Activated naive CD8-positive, alpha-beta T cell treated with anti-CD3 and anti-CD28 coated beads, Interleukin-2, amount 50 U/mL, for 24 hours (primary cell): Measurements from ENCODE around the gene SRC.
"Not testable (repeated sequence)": the region's sequence is repeated elsewhere in the genome, so short reads cannot be mapped to it uniquely, and the experiment has no call there.

ENCODE experiments used
- ATAC-seq: fragments of 150-1000 bp; cut with Tn5 transposase; one replicate; pipeline ENCODE4 v1.10.0; 2021
- DNase-seq: peaks from one replicate; pipeline ENCODE4 v3.0.0; 2021
- H3K27ac Mint-ChIP-seq: one replicate; pipeline ENCODE4 v1.8.0; 2021; ENCODE audit warnings: mild to moderate bottlenecking, mixed read lengths
- H3K27me3 Mint-ChIP-seq: one replicate; pipeline ENCODE4 v1.8.0; 2021; ENCODE audit warnings: mixed read lengths
- H3K36me3 Mint-ChIP-seq: one replicate; pipeline ENCODE4 v1.8.0; 2021; ENCODE audit warnings: low read depth, mixed read lengths
- H3K4me1 Mint-ChIP-seq: one replicate; pipeline ENCODE4 v1.8.0; 2021; ENCODE audit warnings: mixed read lengths
- H3K4me3 Mint-ChIP-seq: one replicate; pipeline ENCODE4 v1.8.0; 2021; ENCODE audit warnings: mild to moderate bottlenecking, moderate library complexity, mixed read lengths
- H3K9me3 Mint-ChIP-seq: one replicate; pipeline ENCODE4 v1.8.0; 2021; ENCODE audit warnings: mixed read lengths

Gene SRC

DNA sequence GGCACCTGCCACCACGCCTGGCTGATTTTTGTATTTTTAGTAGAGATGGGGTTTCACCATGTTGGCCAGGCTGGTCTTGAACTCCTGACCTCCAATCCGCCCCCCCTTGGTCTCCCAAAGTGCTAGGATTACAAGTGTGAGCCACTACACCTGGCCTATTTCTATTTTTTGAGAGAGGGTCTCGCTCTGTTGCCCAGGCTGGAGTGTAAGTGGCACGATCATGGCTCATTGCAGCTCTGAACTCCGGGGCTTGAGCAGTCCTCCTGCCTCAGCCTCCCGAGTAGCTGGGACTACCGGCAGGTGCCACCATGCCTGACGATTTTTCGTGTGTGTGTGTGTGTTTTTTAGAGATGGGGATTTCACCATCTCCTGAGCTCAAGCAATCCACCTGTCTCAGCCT, 25.9 kb downstream of the SRC start:
- not testable (repeated sequence) for H3K36me3 Mint-ChIP-seq, H3K27me3 Mint-ChIP-seq, H3K4me1 Mint-ChIP-seq, H3K27ac Mint-ChIP-seq, H3K9me3 Mint-ChIP-seq, H3K4me3 Mint-ChIP-seq, ATAC-seq, DNase-seq

DNA sequence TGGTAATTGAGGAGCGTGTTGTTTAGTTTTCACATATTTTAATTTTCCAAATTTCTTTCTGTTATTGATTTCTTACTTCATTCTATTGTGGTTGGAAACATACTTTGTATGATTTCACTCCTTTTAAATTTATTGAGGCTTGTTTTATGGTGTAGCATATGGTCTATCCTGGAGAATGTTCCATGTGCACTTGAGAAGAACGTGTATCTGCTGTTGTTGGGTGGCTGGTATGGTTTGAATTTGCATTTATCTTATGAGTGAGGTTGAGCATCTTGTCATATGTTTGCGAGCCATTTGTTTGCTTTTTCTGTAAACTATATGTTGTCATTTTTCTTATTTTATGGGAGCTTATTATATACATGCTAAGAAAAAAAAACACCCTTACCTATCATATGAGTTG, 26.5 kb downstream of the SRC start:
- Mint-ChIP-seq H3K27ac (no peak overlapping the region), H3K4me3 (no peak overlapping the region), H3K36me3 (no peaks in the 10 kb centered on the region), H3K9me3 (no peaks in the 10 kb centered on the region), H3K4me1 (peaks cover 5% of the 10 kb centered on the region), H3K27me3 (no peaks in the 10 kb centered on the region)
- ATAC-seq (no peak), DNase-seq (no peak)

DNA sequence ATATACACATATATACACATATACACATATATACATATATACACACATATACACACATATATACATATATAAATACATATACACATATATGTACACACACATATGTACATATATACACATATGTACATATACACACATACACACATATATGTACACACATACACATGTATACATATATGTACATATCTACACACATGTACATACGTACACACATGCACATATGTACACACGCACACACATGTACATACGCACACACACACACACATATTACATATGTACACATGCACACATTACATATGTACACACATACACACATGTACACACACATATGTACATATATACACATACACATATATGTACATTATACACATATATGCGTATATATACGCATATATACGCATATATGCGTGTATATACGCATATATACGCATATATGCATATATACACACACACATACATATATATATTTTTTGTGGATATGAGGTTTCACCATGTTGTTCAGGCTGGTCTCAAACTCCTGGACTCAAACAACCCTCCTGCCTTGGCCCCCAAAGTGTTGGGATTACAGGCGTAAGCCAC, 27.2 kb downstream of the SRC start:
- Mint-ChIP-seq H3K4me1 (peaks cover 9% of the 10 kb centered on the region), H3K27me3 (no peaks in the 10 kb centered on the region), H3K9me3 (no peaks in the 10 kb centered on the region), H3K4me3 (no peak overlapping the region), H3K36me3 (no peaks in the 10 kb centered on the region), H3K27ac (no peak overlapping the region)
- no peak for ATAC-seq
- DNase-seq = no peak

DNA sequence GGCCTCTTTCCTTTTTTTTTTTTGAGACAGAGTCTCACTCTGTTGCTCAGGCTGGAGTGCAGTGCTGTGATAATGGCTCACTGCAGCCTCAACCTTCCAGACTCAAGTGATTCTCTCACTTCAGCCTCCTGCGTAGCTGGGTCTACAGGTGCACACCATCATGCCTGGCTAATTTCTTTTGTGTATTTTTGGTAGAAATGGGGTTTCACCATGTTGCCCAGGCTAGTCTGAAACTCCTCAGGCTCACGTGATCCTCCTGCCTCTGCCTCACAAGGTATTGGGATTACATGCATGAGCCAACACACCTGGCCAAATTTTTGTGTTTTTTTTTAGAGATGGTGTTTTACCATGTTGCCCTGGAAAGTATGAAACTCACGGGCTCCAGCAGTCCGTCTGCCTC, 29.3 kb downstream of the SRC start:
- ATAC-seq = no peak
- DNase-seq = no peak
- Mint-ChIP-seq H3K9me3 (no peaks in the 10 kb centered on the region), H3K36me3 (no peaks in the 10 kb centered on the region), H3K4me1 (peaks cover 12% of the 10 kb centered on the region), H3K27ac (no peak overlapping the region), H3K27me3 (no peaks in the 10 kb centered on the region), H3K4me3 (no peak overlapping the region)

DNA sequence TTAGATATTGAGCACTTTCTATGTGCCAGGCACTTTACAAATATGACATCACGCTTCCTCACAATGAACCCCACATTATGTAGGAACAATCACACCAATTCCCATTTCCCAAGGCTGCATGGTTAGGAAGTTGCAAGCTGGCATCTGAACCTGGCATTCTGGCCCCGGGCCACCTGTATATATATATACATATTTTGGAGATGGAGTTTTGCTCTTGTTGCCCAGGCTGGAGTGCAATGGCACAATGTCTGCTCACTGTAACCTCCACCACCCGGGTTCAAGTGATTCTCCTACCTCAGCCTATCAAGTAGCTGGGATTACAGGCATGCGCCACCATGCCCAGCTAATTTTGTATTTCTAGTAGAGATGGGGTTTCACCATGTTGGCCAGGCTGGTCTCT, 30.4 kb downstream of the SRC start:
- no peak for DNase-seq
- Mint-ChIP-seq H3K36me3 (no peaks in the 10 kb centered on the region), H3K9me3 (no peaks in the 10 kb centered on the region), H3K27ac (no peak overlapping the region), H3K4me3 (no peak overlapping the region), H3K27me3 (no peaks in the 10 kb centered on the region), H3K4me1 (peaks cover 12% of the 10 kb centered on the region)
- no peak for ATAC-seq

DNA sequence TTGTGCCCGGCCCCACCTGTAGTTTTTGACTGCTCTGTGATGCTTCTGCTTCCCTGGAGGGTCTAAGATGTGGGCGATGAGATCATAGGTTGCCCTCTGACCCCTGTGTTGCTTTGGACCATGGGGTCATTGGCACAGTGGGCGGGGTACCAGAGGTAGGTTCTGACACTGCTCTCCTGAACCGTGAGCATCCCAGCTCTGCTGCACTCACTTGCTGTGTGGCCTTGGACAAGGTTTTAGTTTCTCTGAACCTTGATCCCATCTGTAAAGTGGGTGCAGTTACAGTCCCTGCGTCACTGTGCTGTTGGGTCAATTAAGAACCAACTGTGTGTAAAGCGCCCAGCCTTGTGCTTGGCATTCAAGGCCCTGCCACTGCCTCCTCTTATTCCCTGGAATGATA, 30.9 kb downstream of the SRC start:
- Mint-ChIP-seq H3K4me1 (peaks cover 12% of the 10 kb centered on the region), H3K36me3 (no peaks in the 10 kb centered on the region), H3K27me3 (no peaks in the 10 kb centered on the region), H3K9me3 (no peaks in the 10 kb centered on the region), H3K27ac (no peak overlapping the region), H3K4me3 (no peak overlapping the region)
- ATAC-seq (no peak), DNase-seq (no peak)

DNA sequence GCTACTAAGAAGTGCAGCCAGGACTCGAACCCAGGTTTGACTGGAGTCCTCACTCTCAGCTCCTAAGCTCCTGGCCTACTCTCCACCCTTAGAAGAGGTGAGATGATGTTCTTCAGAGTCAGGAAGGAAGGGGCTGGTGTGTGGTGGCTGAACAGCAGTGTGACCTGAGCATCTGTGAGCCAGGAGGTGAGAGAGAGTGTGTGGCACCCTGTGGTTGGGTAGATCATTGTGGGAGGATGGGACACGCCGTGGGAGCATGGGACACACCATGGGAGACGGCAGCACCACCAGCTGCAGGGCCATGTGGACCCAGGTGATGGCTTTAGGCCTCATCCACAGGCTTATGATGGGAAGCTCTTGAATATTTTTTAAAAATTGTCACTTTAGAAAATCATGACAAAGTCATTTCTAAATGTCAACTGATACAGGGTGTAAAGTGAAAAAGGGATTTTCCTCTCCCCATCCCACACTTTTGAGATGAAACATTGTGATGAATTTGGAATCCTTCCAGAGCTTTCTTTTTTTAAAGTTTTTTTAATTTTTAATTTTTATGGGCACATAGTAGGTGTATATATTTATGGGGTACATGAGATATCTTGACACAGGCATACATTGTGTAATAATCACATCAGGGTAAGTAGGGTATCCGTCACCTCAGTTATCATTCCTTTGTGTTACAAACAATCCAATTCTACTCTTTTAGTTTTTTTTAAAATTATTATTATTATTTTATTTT, 31.6 kb downstream of the SRC start:
- Mint-ChIP-seq H3K27me3 (no peaks in the 10 kb centered on the region), H3K9me3 (no peaks in the 10 kb centered on the region), H3K27ac (peak overlapping the region; percentile 68), H3K4me3 (no peak overlapping the region), H3K36me3 (no peaks in the 10 kb centered on the region), H3K4me1 (peaks cover 14% of the 10 kb centered on the region)
- peak; percentile 18 for DNase-seq
- peak; percentile 75 for ATAC-seq

DNA sequence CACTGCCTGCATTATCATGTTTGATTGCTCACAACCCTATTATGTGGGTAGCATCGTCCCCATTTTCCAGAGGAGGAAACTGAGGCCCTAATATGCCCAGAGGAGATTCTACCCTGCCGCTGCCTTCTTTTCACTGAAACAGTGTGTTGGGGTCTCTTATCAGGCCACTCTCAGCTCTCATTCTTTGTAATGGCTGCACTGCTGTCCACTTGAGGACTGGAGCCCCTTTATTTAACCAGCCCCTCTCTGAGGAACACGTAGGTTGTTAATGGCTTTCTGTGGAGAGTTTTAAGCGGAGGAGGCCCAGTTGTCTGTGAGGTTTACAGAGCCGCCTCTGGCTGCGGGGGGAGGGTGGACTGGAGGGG, 32.5 kb downstream of the SRC start:
- DNase-seq (no peak), ATAC-seq (no peak)
- peaks cover 22% of the 10 kb centered on the region for H3K4me1 Mint-ChIP-seq
- H3K27me3 Mint-ChIP-seq = no peaks in the 10 kb centered on the region
- no peaks in the 10 kb centered on the region for H3K36me3 Mint-ChIP-seq
- H3K9me3 Mint-ChIP-seq = no peaks in the 10 kb centered on the region
- H3K27ac Mint-ChIP-seq = no peak overlapping the region
- H3K4me3 Mint-ChIP-seq = no peak overlapping the region

DNA sequence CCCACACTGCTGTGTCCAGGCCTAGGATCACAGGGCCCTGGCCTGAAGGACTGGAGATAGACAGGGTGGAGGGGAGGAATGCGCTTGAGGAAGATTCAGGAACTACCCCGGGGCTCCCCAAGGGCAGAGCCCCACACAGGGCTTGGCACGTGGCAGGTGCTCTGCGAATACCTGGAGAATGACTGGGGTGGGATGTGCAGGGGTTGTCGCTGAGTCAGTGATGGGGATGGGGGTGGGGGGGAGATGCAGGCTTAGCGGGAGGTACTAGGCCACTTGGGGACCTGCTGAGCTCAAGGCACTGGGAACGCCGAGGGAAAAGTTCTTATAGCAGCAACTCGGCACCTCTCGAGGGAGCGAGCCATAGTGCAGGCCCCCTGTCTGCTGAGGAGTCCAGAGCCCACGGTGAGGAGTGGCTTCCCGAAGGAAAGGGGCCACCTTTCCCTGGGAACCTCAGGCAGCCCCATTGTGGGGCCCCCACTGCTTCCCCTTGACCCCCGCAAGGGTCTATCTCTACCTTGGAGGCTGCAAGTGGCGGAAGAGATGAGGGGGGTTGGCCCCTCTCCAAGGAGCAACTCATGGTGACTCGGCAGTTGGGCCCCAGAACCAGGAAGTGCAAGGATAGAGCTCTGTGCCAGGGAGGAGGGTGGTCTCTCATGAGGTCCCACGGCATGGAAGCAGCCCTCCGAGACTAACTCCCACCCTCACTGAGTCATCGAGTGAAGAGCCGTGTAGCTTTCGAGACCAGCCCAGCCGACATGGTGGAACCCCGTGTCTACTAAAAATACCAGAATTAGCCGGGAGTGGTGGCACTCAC, 33.1 kb downstream of the SRC start:
- Mint-ChIP-seq H3K27me3 (no peaks in the 10 kb centered on the region), H3K9me3 (no peaks in the 10 kb centered on the region), H3K4me3 (no peak overlapping the region), H3K36me3 (no peaks in the 10 kb centered on the region), H3K4me1 (peaks cover 25% of the 10 kb centered on the region), H3K27ac (no peak overlapping the region)
- no peak for ATAC-seq
- no peak for DNase-seq

DNA sequence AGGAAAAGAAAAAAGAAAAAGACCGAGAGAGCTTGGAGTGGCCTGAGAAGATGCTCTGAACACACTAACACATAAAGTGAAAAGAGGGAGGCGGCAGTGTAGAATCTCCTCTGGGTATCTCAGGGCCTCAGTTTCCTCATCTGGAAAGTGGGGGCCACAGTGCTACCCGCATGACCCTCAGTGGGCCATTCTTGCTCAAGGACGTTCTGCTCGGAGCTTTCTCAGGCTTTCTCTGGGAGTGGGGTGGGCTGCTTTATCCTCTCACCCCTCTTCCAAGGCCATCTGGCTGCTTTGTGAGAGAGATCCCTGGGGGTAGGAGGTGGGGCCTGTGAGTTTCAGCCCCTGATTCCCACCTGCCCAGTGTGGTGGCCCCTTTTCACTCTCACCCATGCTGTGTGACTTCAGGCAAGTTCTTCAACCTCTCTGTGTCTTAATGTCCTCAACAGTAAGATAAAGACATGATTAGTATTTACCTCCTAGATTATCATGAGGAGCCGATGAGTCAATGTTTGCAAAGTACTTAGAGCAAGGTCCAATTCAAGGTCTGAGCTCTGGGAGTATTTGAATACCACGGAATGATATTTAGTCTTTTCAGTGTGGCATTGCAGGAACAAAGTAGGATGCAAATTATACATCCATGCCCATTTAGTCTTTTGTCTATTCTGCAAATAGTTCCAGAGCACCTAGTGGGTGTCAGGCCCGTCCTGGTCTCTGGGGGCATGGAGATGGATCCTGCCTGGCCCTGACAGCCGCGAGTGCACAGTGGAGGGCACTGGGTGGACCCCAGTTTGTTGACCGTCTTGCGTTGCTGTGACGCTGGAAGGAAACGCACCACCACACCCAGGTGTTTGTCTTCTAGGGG, 34.3 kb downstream of the SRC start:
- H3K36me3 Mint-ChIP-seq = no peaks in the 10 kb centered on the region
- DNase-seq (no peak), ATAC-seq (no peak)
- H3K27ac Mint-ChIP-seq = no peak overlapping the region
- peaks cover 4% of the 10 kb centered on the region for H3K27me3 Mint-ChIP-seq
- H3K9me3 Mint-ChIP-seq = no peaks in the 10 kb centered on the region
- peaks cover 29% of the 10 kb centered on the region for H3K4me1 Mint-ChIP-seq
- no peak overlapping the region for H3K4me3 Mint-ChIP-seq

DNA sequence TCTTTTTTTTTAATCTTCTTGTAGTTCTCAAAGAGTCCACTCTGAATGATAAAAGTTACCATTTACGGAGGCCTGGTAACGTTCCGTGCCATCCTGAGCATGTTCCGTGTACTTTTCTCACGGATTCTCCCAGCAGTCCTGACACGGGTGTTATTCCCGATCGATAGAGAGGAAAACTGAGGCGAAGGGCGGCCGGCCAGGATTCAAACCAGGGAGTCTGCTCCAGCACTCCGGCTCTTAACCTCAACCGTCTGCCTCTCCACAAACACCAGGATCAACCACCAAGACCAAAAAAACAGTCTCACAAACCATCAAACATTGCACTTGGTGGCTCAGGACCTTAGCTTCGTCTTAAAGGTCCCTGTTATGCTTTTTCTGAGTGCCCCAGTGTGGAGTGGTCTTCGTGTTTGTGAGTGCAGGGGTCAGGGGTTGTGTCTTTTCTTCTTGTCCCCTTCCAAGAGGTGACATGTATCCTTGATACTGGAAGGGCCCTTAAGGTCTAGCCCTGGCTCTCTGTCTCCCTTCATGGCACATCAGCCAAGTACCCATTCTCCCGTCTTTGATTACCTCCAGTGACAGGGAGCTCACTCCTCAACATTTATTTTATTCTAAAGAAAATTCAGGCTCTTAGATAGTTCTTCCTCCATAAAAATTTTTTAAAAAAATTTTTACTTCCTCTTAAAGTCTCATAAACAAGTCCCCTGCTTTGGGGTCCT, 35.1 kb downstream of the SRC start:
- no peak for ATAC-seq
- no peak overlapping the region for H3K27ac Mint-ChIP-seq
- no peaks in the 10 kb centered on the region for H3K36me3 Mint-ChIP-seq
- H3K4me1 Mint-ChIP-seq = peaks cover 29% of the 10 kb centered on the region
- no peak overlapping the region for H3K4me3 Mint-ChIP-seq
- DNase-seq = no peak
- no peaks in the 10 kb centered on the region for H3K9me3 Mint-ChIP-seq
- H3K27me3 Mint-ChIP-seq = peaks cover 4% of the 10 kb centered on the region

DNA sequence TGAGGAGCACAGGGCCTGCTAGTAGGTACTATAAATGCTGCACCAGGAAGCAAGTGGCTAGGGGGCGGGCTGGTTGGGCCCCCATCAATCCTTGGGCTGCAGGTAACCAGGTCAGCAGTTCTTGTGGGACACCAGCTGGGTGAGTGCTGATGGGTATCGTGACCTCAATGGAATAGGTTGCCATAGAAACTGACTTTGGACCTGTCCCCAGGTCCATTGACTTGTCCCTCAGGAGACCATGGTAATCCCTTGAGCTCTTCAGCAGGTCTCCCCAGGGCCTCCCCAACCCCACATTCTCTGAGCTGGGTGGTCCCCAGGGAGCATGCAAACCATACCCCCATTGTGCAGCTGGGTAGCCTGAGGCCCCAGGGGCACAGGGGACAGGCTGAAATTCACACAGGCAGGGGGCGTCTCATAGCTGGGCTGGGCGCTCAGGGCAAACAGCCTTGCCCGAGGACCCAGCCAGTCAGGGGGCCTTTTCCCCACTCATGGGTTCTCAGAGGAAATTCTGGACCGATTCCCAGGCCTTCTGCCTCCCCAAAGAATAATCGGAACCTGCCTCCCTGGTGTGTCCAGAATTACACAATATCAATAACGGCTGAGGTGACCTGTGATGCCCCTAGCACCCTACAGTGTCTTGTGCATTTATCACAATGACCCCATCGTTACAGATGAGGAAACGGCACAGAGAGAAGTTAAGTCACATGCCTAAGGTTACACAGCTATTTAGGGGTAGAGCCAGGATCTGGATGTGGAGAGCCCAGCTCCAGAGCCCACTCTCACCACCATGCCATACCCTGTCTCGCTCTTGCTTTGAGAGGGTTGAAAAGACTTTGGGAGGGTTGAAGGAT, 35.9 kb downstream of the SRC start:
- Mint-ChIP-seq H3K27me3 (peaks cover 4% of the 10 kb centered on the region), H3K4me3 (no peak overlapping the region), H3K36me3 (no peaks in the 10 kb centered on the region), H3K4me1 (peaks cover 29% of the 10 kb centered on the region), H3K9me3 (no peaks in the 10 kb centered on the region), H3K27ac (no peak overlapping the region)
- ATAC-seq = no peak
- no peak for DNase-seq

DNA sequence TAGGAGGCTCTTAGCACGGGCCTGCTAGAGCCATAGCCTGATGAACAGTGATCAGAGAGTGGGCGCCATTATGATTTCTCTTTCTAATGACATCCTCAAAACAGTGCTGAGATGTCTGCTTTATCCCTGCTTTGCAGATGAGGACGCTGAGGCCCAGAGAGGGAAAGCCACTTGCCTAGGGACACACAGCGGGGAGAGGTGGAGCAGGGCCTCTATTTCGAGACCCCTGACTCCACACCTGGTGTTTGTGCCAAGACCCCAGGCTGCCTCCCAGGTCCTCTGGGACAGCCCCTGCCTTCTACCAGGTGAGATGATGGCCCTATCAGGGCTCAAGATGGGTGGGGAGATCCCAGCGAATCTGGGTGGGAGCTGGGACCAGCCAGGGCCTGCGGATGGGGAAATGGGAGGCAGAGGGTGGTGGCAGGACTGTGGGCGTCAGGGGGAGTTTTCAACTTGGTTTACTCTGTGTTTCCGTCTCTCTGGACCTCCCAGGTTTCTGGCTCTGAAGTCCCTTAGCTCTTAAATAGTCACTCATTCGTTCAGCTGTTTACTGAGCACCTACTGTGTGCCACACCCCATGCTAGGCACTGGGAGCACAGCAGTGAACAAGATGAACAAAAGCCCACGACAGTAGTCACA, 36.7 kb downstream of the SRC start:
- Mint-ChIP-seq H3K36me3 (no peaks in the 10 kb centered on the region), H3K27me3 (peaks cover 4% of the 10 kb centered on the region), H3K9me3 (no peaks in the 10 kb centered on the region), H3K27ac (peak overlapping the region; percentile 20), H3K4me1 (peaks cover 23% of the 10 kb centered on the region), H3K4me3 (no peak overlapping the region)
- DNase-seq (no peak), ATAC-seq (no peak)
